Measurements from ENCODE around the gene GAS2. TPM values are rescaled to one million over a fixed set of nuclear protein-coding genes. Genes with fewer than 3 reads are reported as not detected.

The GAS2 gene
- total RNA-seq, 1 donor from 2014 or later = 1.4 TPM

DNA sequence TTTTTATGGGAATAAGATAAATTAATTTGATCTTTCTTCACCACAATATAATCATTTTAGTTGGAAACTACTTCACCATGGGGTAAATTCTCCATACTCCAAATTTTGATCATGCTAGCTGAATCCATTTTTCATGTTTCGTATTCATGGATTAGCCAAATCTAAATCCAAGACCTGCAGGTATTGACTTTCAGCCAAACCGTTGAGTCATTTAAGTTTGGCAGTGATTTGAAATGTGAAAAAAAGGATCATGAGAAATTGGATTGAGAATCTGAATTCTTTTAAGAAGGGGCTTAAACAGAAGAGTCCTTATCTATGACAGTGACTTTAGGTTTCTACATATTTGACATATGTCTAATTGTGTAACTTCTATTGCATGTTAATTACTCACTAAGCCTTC lies 5.3 kb downstream of the GAS2 start:
- no peaks in the 10 kb centered on the region for H3K36me3 Mint-ChIP-seq (ENCODE audit: low read depth, unreplicated experiment)
- TF ChIP-seq, protein P1, sequence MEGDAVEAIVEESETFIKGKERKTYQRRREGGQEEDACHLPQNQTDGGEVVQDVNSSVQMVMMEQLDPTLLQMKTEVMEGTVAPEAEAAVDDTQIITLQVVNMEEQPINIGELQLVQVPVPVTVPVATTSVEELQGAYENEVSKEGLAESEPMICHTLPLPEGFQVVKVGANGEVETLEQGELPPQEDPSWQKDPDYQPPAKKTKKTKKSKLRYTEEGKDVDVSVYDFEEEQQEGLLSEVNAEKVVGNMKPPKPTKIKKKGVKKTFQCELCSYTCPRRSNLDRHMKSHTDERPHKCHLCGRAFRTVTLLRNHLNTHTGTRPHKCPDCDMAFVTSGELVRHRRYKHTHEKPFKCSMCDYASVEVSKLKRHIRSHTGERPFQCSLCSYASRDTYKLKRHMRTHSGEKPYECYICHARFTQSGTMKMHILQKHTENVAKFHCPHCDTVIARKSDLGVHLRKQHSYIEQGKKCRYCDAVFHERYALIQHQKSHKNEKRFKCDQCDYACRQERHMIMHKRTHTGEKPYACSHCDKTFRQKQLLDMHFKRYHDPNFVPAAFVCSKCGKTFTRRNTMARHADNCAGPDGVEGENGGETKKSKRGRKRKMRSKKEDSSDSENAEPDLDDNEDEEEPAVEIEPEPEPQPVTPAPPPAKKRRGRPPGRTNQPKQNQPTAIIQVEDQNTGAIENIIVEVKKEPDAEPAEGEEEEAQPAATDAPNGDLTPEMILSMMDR (IDR thresholded peaks at IDR 0.05; ENCODE audit: unreplicated experiment) = no peak
- no peak overlapping the region for H3K27ac Mint-ChIP-seq (ENCODE audit: unreplicated experiment)
- no peak for DNase-seq (ENCODE audit: low spot score)
- no peaks in the 10 kb centered on the region for H3K9me3 Mint-ChIP-seq (ENCODE audit: unreplicated experiment)
- H3K27me3 Mint-ChIP-seq (ENCODE audit: unreplicated experiment) = peaks cover 4% of the 10 kb centered on the region
- H3K4me3 Mint-ChIP-seq (ENCODE audit: unreplicated experiment) = no peak overlapping the region
- H3K4me1 Mint-ChIP-seq (ENCODE audit: unreplicated experiment) = peaks cover 11% of the 10 kb centered on the region

DNA sequence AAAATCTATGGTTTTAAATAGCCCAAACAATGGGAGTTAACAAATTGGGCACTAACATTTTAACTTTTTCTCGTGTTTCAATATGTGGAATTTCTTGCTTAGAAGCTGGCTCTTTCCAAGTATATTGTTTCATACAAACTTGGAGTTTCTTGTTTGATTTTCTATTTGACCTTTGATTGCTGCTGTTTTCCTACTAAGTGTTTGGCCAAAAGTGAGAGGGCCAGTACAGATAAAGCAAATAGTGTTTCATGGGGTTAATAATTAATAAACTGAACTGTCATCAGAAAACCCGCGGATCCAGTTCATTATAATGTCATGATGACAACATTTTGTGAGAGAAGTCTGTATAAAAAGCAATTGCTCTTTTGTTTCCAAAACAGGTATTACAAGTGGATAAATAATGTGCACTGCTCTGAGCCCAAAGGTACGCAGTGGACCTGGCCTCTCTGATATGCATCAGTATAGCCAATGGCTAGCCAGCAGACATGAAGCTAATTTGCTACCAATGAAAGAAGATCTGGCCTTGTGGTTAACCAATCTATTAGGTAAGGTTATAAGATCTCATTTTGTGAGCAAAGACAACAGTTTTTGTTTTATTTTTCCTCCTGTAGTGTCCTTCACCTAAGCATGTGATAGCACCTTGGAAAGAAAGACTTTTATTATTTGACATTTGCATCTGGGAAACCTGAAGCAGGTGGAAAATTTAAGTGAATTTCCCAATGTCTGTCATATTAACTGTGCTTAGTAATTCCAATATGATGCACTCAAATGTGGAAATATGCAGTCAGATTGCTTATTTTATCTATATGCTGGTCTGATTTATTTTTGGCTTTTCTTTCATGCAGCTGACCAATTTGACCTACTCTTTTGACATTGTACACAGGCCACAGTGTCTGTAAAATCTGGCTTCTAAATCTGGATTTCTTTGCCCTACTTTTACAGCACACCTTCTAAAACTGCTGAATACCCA lies 8.3 kb downstream of the GAS2 start:
- Mint-ChIP-seq H3K4me1 (ENCODE audit: unreplicated experiment) (no peaks in the 10 kb centered on the region), H3K27ac (ENCODE audit: unreplicated experiment) (no peak overlapping the region), H3K9me3 (ENCODE audit: unreplicated experiment) (no peaks in the 10 kb centered on the region), H3K36me3 (ENCODE audit: low read depth, unreplicated experiment) (no peaks in the 10 kb centered on the region), H3K27me3 (ENCODE audit: unreplicated experiment) (no peaks in the 10 kb centered on the region), H3K4me3 (ENCODE audit: unreplicated experiment) (no peak overlapping the region)
- TF ChIP-seq, protein P1 (IDR thresholded peaks at IDR 0.05; ENCODE audit: unreplicated experiment) = no peak
- no peak for DNase-seq (ENCODE audit: low spot score)

DNA sequence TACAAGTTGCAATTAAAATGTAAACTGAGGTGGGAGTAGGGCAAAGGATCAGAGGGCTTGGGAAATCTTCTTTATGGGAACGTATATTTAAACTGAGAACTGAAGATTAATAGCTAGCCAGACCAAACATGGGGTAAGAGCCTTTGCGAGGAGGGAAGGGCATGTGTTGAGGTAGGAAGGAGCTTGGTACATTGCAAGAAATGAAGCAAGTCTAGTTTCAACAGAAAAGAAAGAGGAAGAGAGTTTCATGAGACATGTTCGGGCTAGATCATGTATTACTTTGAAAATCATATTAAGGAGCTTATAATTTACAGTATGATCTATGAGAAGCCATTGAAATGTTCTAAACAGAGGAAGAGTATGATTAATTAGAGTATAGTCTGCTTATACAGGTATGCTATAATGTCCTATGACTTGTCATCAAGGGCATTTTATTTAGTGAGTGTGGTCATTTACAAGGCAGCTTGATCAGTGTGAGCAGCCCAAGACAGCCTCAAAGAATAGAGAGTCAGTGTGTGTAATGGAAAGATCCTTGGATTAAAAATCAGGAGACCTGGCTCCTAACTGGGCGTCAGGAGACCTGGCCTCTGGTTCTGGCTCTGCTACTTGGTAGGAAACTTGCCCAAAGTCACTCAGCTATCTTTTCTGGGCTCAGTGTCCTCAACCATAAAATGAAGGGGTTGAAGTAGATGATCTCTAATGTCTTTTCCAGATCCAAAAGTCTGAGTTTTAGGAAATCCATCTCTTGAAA lies 10.9 kb downstream of the GAS2 start:
- TF ChIP-seq, protein P1 (IDR thresholded peaks at IDR 0.05; ENCODE audit: unreplicated experiment) = no peak

DNA sequence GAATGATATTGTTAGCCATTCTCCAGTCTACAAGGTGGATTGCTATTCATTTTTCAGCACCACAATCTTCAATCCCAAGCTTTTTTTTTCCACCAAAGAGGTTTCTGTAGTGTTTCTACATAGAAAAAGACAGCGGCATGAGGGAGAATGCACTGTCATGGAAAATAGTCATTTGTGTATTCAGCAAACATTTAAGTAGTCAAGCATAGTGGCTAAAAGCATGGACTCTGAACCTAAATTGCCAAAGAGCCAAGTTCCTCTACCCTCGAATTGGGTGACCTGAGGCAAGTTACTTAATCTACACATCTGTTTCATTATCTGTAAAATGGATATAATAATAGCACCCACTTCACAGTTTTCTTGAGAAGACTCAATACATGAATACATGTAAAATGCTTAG lies 14.2 kb downstream of the GAS2 start:
- no peaks in the 10 kb centered on the region for H3K9me3 Mint-ChIP-seq (ENCODE audit: unreplicated experiment)
- no peak overlapping the region for H3K4me3 Mint-ChIP-seq (ENCODE audit: unreplicated experiment)
- peaks cover 1% of the 10 kb centered on the region for H3K27me3 Mint-ChIP-seq (ENCODE audit: unreplicated experiment)
- no peaks in the 10 kb centered on the region for H3K4me1 Mint-ChIP-seq (ENCODE audit: unreplicated experiment)
- H3K36me3 Mint-ChIP-seq (ENCODE audit: low read depth, unreplicated experiment) = no peaks in the 10 kb centered on the region
- H3K27ac Mint-ChIP-seq (ENCODE audit: unreplicated experiment) = no peak overlapping the region
- no peak for DNase-seq (ENCODE audit: low spot score)
- TF ChIP-seq, protein P1 (IDR thresholded peaks at IDR 0.05; ENCODE audit: unreplicated experiment) = no peak

More for the DNA sequence above, 10.9 kb downstream of the GAS2 start:
- Mint-ChIP-seq H3K9me3 (ENCODE audit: unreplicated experiment) (no peaks in the 10 kb centered on the region), H3K27ac (ENCODE audit: unreplicated experiment) (no peak overlapping the region), H3K36me3 (ENCODE audit: low read depth, unreplicated experiment) (no peaks in the 10 kb centered on the region), H3K27me3 (ENCODE audit: unreplicated experiment) (peaks cover 1% of the 10 kb centered on the region), H3K4me3 (ENCODE audit: unreplicated experiment) (no peak overlapping the region), H3K4me1 (ENCODE audit: unreplicated experiment) (no peaks in the 10 kb centered on the region)
- no peak for DNase-seq (ENCODE audit: low spot score)

Data from endothelial cell (in vitro differentiated cells).